Loucy (cell line): ENCODE results near the gene SPATA17.

Experiments
- H2AFZ ChIP-seq: fragments of 200-600 bp; sonication (generic); 2 replicates; pipeline ENCODE4 v1.6.0; 2016; ENCODE audit warnings: antibody characterized with exemption, mild to moderate bottlenecking, low read length, moderate library complexity
- H3F3A ChIP-seq: fragments of 200-600 bp; 2 replicates; pipeline ENCODE4 v1.6.0; 2016; ENCODE audit warnings: antibody characterized with exemption, low read depth, mild to moderate bottlenecking
- H3K27me3 ChIP-seq: fragments of 200-600 bp; sonication (generic); 2 replicates; pipeline ENCODE4 v1.6.1; 2014; ENCODE audit warnings: low read length, mild to moderate bottlenecking; ENCODE audit not compliant: insufficient read depth, poor library complexity, severe bottlenecking
- H3K36me3 ChIP-seq: fragments of 200-600 bp; sonication (generic); 2 replicates; pipeline ENCODE4 v1.6.1; 2016; ENCODE audit warnings: low read length; ENCODE audit not compliant: insufficient read depth
- H3K4me1 ChIP-seq: fragments of 200-600 bp; sonication (generic); 2 replicates; pipeline ENCODE4 v1.5.1; 2014; ENCODE audit warnings: low read length, mild to moderate bottlenecking; ENCODE audit not compliant: insufficient read depth, poor library complexity, severe bottlenecking
- H3K4me2 ChIP-seq: fragments of 200-600 bp; sonication (generic); 2 replicates; pipeline ENCODE4 v1.6.0; 2014; ENCODE audit warnings: antibody characterized with exemption, low read length, low read depth, mild to moderate bottlenecking; ENCODE audit not compliant: poor library complexity, severe bottlenecking
- H3K4me3 ChIP-seq: fragments of 200-600 bp; sonication (generic); 2 replicates; pipeline ENCODE4 v1.5.1; 2014; ENCODE audit warnings: low read length, mild to moderate bottlenecking, mixed read lengths; ENCODE audit not compliant: poor library complexity, severe bottlenecking
- H3K79me2 ChIP-seq: fragments of 200-600 bp; sonication (generic); 2 replicates; pipeline ENCODE4 v1.6.1; 2014; ENCODE audit warnings: low read length; ENCODE audit not compliant: insufficient read depth
- H3K9ac ChIP-seq: fragments of 200-600 bp; sonication (generic); 2 replicates; pipeline ENCODE4 v1.6.0; 2014; ENCODE audit warnings: mild to moderate bottlenecking, low read depth, low read length, moderate library complexity; ENCODE audit not compliant: poor library complexity, severe bottlenecking
- H3K9me2 ChIP-seq: fragments of 200-600 bp; sonication (generic); replicated peaks from 2 replicates; pipeline ENCODE4 v1.6.1; 2016; ENCODE audit warnings: low read depth, low read length, mixed read lengths
- H3K9me3 ChIP-seq: fragments of 200-600 bp; sonication (generic); 2 replicates; pipeline ENCODE4 v1.6.1; 2014; ENCODE audit warnings: mild to moderate bottlenecking, antibody characterized with exemption, low read length, low read depth; ENCODE audit not compliant: insufficient read depth
- H4K20me1 ChIP-seq: fragments of 200-600 bp; sonication (generic); 2 replicates; pipeline ENCODE4 v1.6.0; 2014; ENCODE audit warnings: antibody characterized with exemption, low read length, mild to moderate bottlenecking; ENCODE audit not compliant: insufficient read depth, poor library complexity, severe bottlenecking
- CTCF ChIP-seq: fragments of 200-600 bp; sonication (generic); conservative IDR thresholded peaks from 2 replicates; pipeline ENCODE4 v1.5.1; 2014; ENCODE audit warnings: mild to moderate bottlenecking, antibody characterized with exemption, low read length
- EZH2phosphoT487 ChIP-seq: fragments of 200-600 bp; IDR thresholded peaks from 2 replicates; pipeline ENCODE4 v1.6.1; 2018; ENCODE audit warnings: antibody characterized with exemption, mild to moderate bottlenecking, moderate library complexity, borderline replicate concordance

SPATA17 gene

GRCh38 chr1:217875229-217875628 is 244.1 kb downstream of the SPATA17 start:
- no peak overlapping the region for H3K9ac ChIP-seq
- no peaks in the 10 kb centered on the region for H3K27me3 ChIP-seq
- no peak overlapping the region for H3K4me3 ChIP-seq
- no peaks in the 10 kb centered on the region for H4K20me1 ChIP-seq
- H3K36me3 ChIP-seq, result no peaks in the 10 kb centered on the region
- no peaks in the 10 kb centered on the region for H3K79me2 ChIP-seq
- H3F3A ChIP-seq, result no peaks in the 10 kb centered on the region
- H3K9me3 ChIP-seq, result no peaks in the 10 kb centered on the region
- H2AFZ ChIP-seq, result no peak overlapping the region
- no peak overlapping the region for H3K4me2 ChIP-seq
- H3K4me1 ChIP-seq, result no peaks in the 10 kb centered on the region
- H3K9me2 ChIP-seq, result no peaks in the 10 kb centered on the region
- TF ChIP-seq CTCF (no peak), EZH2phosphoT487 (no peak)

GRCh38 chr1:217876401-217876800 is 245.3 kb downstream of the SPATA17 start:
- H3K4me2 ChIP-seq, result no peak overlapping the region
- no peak overlapping the region for H3K9ac ChIP-seq
- no peaks in the 10 kb centered on the region for H3K4me1 ChIP-seq
- no peak overlapping the region for H2AFZ ChIP-seq
- H3F3A ChIP-seq, result no peaks in the 10 kb centered on the region
- H3K36me3 ChIP-seq, result no peaks in the 10 kb centered on the region
- H3K9me2 ChIP-seq, result no peaks in the 10 kb centered on the region
- H3K9me3 ChIP-seq, result no peaks in the 10 kb centered on the region
- H3K4me3 ChIP-seq, result no peak overlapping the region
- H3K27me3 ChIP-seq, result no peaks in the 10 kb centered on the region
- H4K20me1 ChIP-seq, result no peaks in the 10 kb centered on the region
- TF ChIP-seq EZH2phosphoT487, result no peak
- TF ChIP-seq CTCF, result no peak
- H3K79me2 ChIP-seq, result no peaks in the 10 kb centered on the region

- Histone ChIP-seq H3K27me3 (no peaks in the 10 kb centered on the region), H3K9ac (no peak overlapping the region)
Observed at GRCh38 chr1:217876896-217877295, 245.8 kb downstream of the SPATA17 start.

More at GRCh38 chr1:217876896-217877295, 245.8 kb downstream of the SPATA17 start:
- Histone ChIP-seq H3K9me2 (no peaks in the 10 kb centered on the region), H4K20me1 (no peaks in the 10 kb centered on the region), H3K4me2 (no peak overlapping the region), H3K36me3 (no peaks in the 10 kb centered on the region), H3K9me3 (no peaks in the 10 kb centered on the region), H3F3A (no peaks in the 10 kb centered on the region), H2AFZ (no peak overlapping the region), H3K79me2 (no peaks in the 10 kb centered on the region), H3K4me1 (no peaks in the 10 kb centered on the region), H3K4me3 (no peak overlapping the region)
- TF ChIP-seq CTCF, result no peak
- no peak for TF ChIP-seq EZH2phosphoT487
